Progenitor cell of endocrine pancreas (in vitro differentiated cells): ENCODE results near the gene SF3B6. TPM values are rescaled to one million over a fixed set of nuclear protein-coding genes. Genes with fewer than 3 reads are reported as not detected.
A peak's percentile ranks its signal among the peaks of the same experiment; 100 is the strongest.

Experiments used
- DNase-seq: peaks from one replicate; pipeline ENCODE4 v3.0.0; 2021; ENCODE audit warnings: low spot score; ENCODE audit not compliant: unreplicated experiment
- H3K27ac Mint-ChIP-seq: 2 replicates; pipeline ENCODE4 v1.8.0; 2021; ENCODE audit warnings: mild to moderate bottlenecking, moderate library complexity, mixed read lengths
- H3K27me3 Mint-ChIP-seq: 2 replicates; pipeline ENCODE4 v1.8.0; 2021; ENCODE audit warnings: mixed read lengths
- H3K36me3 Mint-ChIP-seq: 2 replicates; pipeline ENCODE4 v1.8.0; 2022; ENCODE audit warnings: mixed read lengths; ENCODE audit not compliant: insufficient read depth
- H3K4me1 Mint-ChIP-seq: 2 replicates; pipeline ENCODE4 v1.8.0; 2021; ENCODE audit warnings: low read depth, mixed read lengths
- H3K4me3 Mint-ChIP-seq: 2 replicates; pipeline ENCODE4 v1.8.0; 2021; ENCODE audit warnings: low read depth, mild to moderate bottlenecking, moderate library complexity, mixed read lengths
- H3K9me3 Mint-ChIP-seq: 2 replicates; pipeline ENCODE4 v1.8.0; 2021; ENCODE audit warnings: low read depth, mixed read lengths
- CTCF ChIP-seq: fragments of 200-600 bp; sonication (generic); IDR thresholded peaks from one replicate; pipeline ENCODE4 v1.5.0; 2021; ENCODE audit warnings: antibody characterized with exemption, mild to moderate bottlenecking; ENCODE audit not compliant: unreplicated experiment
- total RNA-seq: library from RNA; stranded (reverse); gene quantifications from 2 replicates; pipeline ENCODE4 v1.2.1, GENCODE V29; 2021

The SF3B6 gene
- total RNA-seq, 1 donor from 2014 or later = 101 TPM

GRCh38 chr2:24075259-24075658 lies 867 bp downstream of the SF3B6 start:
- peaks cover 14% of the 10 kb centered on the region for H3K36me3 Mint-ChIP-seq
- H3K4me1 Mint-ChIP-seq = peaks cover 20% of the 10 kb centered on the region
- TF ChIP-seq CTCF = no peak
- DNase-seq = no peak
- H3K9me3 Mint-ChIP-seq = no peaks in the 10 kb centered on the region
- peak overlapping the region; percentile 97 for H3K27ac Mint-ChIP-seq
- H3K4me3 Mint-ChIP-seq = peak overlapping the region; percentile 98
- H3K27me3 Mint-ChIP-seq = no peaks in the 10 kb centered on the region

GRCh38 chr2:24073816-24074215 lies 2.3 kb downstream of the SF3B6 start:
- no peak for TF ChIP-seq CTCF
- Mint-ChIP-seq H3K36me3 (peaks cover 10% of the 10 kb centered on the region), H3K27me3 (no peaks in the 10 kb centered on the region), H3K27ac (no peak overlapping the region), H3K4me3 (no peak overlapping the region), H3K9me3 (no peaks in the 10 kb centered on the region), H3K4me1 (peaks cover 20% of the 10 kb centered on the region)
- DNase-seq = no peak

GRCh38 chr2:24072259-24072658 lies 3.9 kb downstream of the SF3B6 start:
- Mint-ChIP-seq H3K4me3 (no peak overlapping the region), H3K36me3 (peaks cover 15% of the 10 kb centered on the region), H3K9me3 (no peaks in the 10 kb centered on the region), H3K27ac (no peak overlapping the region), H3K27me3 (no peaks in the 10 kb centered on the region), H3K4me1 (peaks cover 12% of the 10 kb centered on the region)
- TF ChIP-seq CTCF = no peak
- no peak for DNase-seq

- Mint-ChIP-seq H3K27me3 (no peaks in the 10 kb centered on the region), H3K27ac (no peak overlapping the region), H3K36me3 (peaks cover 12% of the 10 kb centered on the region), H3K9me3 (no peaks in the 10 kb centered on the region), H3K4me1 (no peaks in the 10 kb centered on the region), H3K4me3 (no peak overlapping the region)
- no peak for DNase-seq
- TF ChIP-seq CTCF = no peak
Measured at GRCh38 chr2:24065341-24065740, 10.8 kb downstream of the SF3B6 start.

GRCh38 chr2:24058564-24059271 lies 17.4 kb downstream of the SF3B6 start:
- DNase-seq = no peak
- TF ChIP-seq CTCF = no peak
- no peaks in the 10 kb centered on the region for H3K9me3 Mint-ChIP-seq

More at GRCh38 chr2:24058564-24059271, 17.4 kb downstream of the SF3B6 start:
- Mint-ChIP-seq H3K27me3 (no peaks in the 10 kb centered on the region), H3K4me3 (no peak overlapping the region), H3K4me1 (peaks cover 6% of the 10 kb centered on the region), H3K27ac (no peak overlapping the region), H3K36me3 (no peaks in the 10 kb centered on the region)
